Esophagus squamous epithelium (tissue), 4 donors: ENCODE measurements around the gene PARD3.

Experiments used
- POLR2A ChIP-seq, 4 donors: fragments of 450-650 bp; IDR thresholded peaks; one replicate each; pipeline ENCODE4 v1.6.1; 2017; ENCODE audit warnings: antibody characterized with exemption in 4 of 4, mild to moderate bottlenecking in 4 of 4, moderate library complexity in 3 of 4
- TF ChIP-seq, protein P1 (sequence below), 6 experiments: fragments of 450-650 bp in 4 of 6; fragments of 200-600 bp in 2 of 6; sonication (generic) in 2 of 6; IDR thresholded peaks; one replicate each; pipeline ENCODE4 v1.5.1; 2016 to 2019; ENCODE audit warnings: antibody characterized with exemption in 6 of 6, mild to moderate bottlenecking in 4 of 6, moderate library complexity in 4 of 6

DNA sequence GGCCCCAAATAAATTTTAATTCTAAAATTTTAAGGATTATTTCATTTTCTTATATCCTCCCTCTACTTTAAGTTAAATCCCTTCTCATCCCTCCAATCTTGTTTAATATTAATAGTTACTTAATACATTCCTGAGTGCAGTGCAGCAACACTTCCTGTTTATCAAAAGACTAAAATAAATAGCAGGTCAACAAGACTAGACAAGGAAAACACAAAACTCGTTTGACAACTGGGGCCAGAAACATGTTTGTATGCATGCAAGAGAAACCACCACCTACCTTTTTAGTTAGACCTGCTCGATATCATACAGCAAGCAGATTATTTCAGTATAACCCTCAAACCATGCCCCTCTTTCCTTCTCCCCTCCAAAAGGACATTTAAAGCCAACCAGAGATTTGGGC, 95.8 kb downstream of the PARD3 start:
- TF ChIP-seq, protein P1, sequence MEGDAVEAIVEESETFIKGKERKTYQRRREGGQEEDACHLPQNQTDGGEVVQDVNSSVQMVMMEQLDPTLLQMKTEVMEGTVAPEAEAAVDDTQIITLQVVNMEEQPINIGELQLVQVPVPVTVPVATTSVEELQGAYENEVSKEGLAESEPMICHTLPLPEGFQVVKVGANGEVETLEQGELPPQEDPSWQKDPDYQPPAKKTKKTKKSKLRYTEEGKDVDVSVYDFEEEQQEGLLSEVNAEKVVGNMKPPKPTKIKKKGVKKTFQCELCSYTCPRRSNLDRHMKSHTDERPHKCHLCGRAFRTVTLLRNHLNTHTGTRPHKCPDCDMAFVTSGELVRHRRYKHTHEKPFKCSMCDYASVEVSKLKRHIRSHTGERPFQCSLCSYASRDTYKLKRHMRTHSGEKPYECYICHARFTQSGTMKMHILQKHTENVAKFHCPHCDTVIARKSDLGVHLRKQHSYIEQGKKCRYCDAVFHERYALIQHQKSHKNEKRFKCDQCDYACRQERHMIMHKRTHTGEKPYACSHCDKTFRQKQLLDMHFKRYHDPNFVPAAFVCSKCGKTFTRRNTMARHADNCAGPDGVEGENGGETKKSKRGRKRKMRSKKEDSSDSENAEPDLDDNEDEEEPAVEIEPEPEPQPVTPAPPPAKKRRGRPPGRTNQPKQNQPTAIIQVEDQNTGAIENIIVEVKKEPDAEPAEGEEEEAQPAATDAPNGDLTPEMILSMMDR (IDR thresholded peaks at IDR 0.05) = no peak
- TF ChIP-seq POLR2A (IDR thresholded peaks at IDR 0.05) = no peak
